Suppressor macrophage treated with lipopolysaccharide for 4 hours (primary cell): Measurements from ENCODE around the gene DHX9.

Experiments
- DNase-seq: peaks from one replicate; pipeline ENCODE4 v3.0.0-alpha.2; 2020

DHX9 gene

GRCh38 chr1:182839209-182840066 is at the start of gene DHX9:
TSS of gene DHX9 (plus strand) at chr1:182839347. CDS start at chr1:182842567, 3,220 bp downstream.
- DNase-seq: peak; percentile 96

DNA sequence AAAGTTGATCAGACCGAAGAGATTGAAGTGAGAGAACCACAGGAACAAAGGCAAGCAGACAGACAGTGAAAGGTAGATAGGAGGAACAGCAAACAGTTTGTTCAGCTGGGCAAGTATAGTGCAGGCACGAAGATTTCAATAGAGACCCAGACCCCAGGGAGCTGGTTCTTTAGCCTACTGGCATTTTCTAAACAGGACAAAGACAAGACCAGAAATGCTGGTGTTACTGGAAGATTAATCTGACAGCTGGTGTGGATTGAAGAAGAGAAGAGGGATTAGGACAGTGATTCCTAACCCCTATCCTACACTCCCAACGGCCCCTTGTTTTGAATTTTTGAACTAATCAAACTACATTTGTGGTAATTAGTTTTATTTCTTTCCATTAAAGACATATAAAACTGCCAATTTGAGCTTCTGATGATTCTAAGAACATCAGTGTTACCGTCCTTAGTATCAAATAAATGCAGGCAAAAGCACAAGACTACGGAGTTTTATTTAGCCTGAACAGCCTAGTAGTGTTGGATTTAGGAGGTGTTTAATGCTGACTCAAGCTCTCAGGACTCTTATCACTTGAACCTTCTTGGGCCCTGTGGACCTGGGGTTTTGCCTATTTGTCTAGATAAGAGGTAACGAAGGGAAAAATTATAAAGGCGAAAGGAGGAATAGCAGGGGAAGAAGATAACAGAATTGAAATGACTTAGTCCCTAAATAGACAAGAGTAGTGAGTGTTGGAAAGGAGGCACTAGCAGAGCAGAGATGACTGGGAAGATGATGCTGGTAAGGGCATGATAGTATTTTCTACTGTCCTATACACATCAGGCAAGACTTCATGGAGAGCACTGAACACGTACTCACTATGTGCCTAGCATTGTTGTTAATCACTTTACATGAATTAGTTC is 47.6 kb upstream of the DHX9 start:
- no peak for DNase-seq

GRCh38 chr1:182794091-182794490 is 45.1 kb upstream of the DHX9 start:
- DNase-seq: no peak

DNA sequence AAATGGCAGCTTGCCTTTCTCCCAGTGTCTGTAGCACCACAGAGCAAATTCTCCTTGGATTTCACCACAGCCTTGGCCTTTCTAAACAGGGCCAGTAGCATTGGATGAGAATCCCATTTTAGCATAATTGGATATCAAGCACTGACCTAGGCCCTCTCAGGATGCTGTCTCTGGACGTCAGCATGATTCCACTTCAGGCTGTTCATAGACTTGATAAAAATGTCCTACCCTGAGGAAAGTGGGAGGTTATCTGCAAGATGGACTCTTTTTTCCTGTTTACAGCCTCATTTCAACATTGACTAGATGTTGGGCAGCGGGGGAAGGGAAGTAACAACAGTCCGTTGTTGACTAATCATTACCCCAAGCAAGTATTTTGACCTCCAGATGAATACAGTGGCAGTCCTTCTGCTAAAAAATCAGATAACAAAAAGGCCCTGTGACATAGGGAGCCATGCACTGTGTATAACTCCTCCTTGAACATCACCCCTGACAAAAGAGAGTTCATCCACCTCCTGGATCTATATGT is 44.4 kb upstream of the DHX9 start:
- DNase-seq: peak; percentile 77

DNA sequence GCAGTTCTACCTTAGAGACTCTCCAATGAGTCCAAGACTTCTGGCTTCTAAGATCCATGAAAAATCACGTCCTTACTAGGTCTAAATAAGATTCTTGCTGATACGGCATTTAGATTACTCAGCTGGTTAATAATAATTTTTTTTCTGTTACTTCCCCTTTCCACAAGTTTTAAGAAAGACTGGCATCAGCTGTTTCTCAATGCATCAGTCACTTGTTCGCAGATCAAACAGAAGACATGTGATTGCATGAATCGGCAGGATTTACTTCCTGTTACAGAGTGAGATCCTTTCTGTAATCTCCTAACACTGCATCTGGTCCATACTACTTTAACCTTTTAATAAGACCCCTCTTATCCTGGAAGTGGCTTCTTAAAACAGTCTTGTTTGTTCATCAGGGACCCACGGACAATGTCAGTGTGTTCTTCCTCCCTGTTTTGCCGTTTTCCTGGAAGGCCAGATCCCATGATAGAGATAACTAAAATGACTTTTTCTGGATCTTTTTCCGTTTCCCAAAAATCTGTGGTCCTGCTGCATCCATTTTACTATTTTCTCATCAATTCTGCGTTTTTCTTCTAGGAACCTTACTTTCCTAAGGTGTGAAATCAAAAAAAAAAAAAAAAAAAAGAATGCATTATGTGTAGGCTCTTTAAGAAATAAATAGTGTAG is 43.5 kb upstream of the DHX9 start:
- peak; percentile 93 for DNase-seq

DNA sequence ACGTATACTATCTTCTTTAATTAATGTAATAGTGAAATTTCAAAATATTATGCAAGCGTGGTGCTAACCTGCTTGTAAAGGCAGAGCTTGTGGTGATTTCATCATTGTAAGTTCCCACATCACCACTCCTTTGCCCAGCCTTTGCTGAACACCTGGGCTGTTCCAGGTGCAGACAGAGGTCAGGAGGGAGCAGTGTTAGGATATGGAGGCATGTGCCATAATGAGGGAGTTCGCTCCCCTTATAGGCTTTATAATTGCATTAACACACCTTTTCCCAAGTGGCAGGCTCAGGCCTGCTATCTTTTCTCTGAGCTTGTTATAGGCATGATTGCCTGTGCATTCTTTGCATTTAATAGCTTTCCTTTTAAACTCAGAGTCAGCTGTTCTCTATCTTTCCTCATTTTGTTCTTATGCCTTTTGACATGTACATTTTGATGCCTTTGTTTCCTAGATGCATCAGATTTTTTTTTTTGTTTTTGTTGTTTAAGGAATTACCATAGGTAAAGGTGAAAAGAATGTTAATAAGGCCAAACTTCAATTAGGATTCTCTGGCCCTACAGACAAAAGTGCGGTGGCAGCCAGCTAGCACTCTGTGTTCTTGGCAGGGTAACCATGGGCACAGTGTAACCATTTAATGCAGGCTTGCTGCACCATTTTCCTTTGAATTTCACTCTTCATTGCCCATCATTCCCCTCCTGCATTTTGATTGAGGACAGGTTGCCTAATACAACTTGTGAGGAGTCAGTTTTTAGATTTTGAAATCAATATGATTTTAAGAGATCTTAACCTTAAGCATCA is 36.9 kb upstream of the DHX9 start:
- no peak for DNase-seq

GRCh38 chr1:182803846-182804245 is 35.3 kb upstream of the DHX9 start:
- DNase-seq: no peak

DNA sequence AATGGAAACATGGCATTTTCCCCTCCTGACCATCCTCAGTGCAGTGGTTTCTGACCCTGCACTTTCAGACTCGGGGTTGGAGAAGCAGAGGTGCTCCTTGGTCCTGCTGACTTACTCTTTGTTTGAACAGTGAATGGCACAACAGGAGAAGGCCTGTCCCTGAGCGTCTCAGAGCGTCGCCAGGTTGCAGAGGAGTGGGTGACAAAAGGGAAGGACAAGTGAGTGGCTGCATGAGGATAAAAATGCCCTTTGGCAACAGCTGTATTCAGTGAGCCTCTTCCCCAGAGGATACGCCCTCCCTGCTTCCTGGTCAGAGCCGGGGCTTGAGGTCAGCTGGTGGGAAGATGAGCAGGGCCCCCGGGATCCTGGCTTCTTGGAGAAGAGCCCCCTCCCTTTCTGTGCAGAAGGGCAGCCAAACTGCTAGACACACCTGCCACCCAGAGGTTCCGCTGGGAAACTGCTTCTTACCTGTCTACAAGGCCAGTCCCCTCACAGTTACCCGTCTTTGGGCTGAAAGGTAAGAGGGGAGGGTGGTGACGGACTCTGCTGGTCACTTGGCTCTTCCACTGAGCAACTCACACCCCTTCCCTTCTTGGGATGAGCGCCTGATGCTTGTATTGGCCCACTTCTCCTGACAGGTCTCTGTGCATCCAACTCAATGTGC is 33.0 kb upstream of the DHX9 start:
- DNase-seq: no peak

- no peak for DNase-seq
Observed at GRCh38 chr1:182807907-182808306, 31.2 kb upstream of the DHX9 start.

DNA sequence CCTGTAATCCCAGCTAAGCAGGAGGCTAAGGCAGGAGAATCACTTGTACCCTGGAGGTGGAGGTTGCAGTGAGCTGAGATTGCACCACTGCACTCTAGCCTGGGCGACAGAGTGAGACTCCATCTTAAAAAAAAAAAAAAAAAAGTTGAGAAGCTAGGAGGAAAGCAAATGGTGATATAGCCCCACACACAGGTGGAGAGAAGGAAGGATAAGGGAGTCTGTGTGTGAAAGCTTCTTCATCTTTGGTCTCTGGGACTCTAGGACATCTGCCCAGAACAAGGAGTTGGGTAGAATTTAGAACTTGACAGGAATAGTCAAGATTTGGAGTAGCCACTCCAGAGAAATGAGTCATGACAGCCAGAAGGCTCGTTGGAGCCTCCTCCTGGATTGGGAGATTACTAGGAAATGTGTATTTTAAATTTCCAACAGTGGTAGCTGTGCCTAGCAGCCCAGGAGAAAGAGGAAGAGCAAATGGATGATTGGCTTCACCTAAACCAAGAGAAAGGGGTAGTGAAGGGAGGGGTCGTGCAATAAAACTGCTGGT is 29.7 kb upstream of the DHX9 start:
- no peak for DNase-seq

DNA sequence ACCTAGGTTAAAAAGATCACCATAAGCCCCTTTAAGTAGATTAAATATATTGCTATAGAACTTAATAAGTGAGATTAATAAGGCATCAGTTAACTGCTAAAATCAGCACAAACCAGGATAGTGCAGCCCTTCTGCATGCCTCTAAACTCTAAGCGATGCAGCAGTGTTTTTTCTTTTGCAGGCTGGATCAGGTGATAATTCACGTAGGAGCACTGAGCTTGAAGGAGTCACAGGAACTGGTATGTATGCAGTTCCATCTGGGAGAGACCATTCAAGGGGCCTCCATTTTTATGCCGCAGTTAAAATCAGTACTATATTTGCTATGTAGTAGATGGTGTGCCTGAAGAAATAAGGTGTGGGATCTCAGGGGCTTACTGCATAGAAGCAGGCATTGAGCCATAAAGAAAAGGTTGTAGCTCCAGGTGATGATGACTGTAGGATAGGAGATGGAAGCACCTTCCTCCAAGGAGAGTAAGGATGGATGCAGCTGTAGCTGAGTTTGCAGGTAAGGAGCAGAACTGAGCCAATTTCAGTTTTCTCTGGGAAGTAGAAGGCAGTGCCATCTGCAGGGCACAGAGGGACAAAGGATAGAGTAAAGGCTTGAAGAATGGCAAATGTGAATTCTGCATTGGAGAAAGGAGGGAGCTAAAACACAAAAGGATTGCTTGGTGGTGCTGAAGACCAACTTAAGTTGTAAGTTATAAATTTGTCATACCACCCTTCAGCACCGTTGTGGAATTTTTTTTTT is 27.0 kb upstream of the DHX9 start:
- no peak for DNase-seq

DNA sequence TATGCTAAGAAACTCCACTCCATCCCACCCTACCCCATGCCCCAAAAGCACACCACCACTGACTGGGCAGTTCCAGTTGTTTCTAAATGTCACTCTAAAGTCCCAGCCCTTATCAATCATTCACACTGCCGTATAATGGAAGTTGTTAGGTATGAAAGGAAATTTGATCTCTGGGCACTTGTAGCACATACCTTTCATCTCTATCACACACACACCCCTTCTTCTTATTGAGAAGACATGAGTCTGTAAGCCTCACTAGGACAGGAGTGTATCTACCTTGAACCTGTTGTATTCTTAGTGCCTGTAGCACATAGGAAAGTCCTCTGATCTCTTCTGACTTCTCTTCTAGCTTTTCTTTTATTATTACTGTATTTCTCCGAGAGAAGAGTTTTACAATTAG is 22.3 kb upstream of the DHX9 start:
- DNase-seq: no peak

DNA sequence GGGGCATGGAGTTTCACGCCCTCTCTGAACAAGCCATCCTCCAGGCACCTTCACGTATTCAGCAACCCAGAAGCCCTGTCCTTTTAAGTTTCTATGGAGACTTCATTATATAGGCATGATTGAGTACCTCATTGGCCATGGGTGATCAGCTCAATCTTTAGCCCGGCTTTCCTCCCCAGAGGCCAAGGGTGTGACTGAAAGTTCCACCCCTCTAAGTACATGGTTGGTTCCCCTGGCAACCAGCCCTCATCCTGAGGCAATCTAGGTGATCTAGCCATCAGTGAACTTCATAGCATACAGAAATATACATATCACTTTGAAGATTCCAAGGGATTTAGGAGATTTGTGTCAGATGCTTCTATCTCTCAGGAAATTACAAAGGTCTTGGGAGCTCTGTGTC is 21.3 kb upstream of the DHX9 start:
- no peak for DNase-seq

GRCh38 chr1:182823220-182823619 is 15.9 kb upstream of the DHX9 start:
- DNase-seq: peak; percentile 6

- no peak for DNase-seq
Observed at GRCh38 chr1:182826892-182827291, 12.3 kb upstream of the DHX9 start.

- DNase-seq: no peak
Observed at GRCh38 chr1:182829285-182829932, 9.7 kb upstream of the DHX9 start.

DNA sequence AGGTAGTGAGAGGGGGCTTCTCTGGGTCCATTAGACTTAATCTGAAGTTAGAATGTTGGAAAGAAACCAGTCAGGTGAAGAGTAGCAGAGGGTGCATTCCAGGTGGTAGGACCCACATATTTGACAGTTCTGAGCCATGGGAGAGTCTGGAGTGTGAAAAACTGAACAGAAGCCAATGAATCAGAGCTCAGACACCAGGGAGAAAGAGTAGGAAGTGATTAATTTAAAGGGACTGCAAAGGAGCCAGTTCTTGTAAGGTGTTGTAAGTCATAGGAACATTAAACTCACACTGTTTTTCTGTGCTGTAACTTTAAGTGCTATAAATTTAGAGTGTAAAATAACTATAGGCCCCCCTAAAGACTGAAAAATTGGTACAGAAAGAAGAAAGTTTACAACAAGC is 5.9 kb upstream of the DHX9 start:
- no peak for DNase-seq

- DNase-seq: no peak
Observed at GRCh38 chr1:182834326-182834725, 4.8 kb upstream of the DHX9 start.

DNA sequence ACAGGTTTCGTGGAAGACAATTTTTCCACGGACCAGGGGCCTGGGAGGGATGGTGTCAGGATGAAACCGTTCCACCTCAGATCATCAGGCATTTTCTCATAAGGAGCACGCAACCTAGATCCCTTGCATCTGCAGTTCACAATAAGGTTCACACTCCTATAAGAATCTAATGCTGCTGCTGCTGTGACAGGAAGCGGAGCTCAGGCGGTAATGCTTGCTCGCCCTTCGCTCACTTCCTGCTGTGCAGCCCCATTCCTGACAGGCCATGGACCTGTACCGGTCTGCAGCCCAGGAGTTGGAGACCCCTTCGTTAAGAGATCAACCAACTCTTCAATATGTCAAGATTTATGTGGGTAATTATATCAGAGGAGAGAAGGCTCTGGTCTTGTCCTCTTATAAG is 3.3 kb upstream of the DHX9 start:
- no peak for DNase-seq

DNA sequence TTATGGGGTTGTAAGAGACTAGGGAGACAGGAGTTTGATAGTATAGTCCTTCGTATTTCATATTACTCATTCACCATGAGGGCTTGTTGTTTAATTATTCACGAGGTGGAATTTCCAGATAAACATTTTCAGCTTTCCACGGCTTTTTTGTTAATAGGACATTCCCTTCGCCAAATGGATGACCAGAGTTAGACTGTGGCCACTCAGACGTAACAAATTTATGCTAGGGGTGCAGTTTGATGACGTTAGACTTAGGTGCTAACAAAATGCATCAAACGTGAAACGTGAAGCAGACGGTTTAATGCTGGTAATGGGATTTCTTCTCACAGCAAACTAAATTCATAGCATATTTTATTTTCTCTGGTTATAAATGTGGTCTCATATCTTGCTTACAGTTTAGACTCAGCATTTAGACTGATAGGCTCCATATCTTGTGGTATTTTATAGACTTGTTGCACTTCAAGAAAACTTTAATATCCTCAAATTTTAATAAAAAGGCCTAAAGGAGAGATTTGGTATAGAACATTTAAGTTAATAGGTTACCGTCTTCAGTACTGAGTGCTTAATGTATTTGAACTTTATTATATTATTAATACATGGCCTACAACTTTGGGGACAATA is 2.3 kb downstream of the DHX9 start:
- no peak for DNase-seq
